PC-3 (cell line): ENCODE results near the gene SLC8A2. TPM values are rescaled to one million over a fixed set of nuclear protein-coding genes. Genes with fewer than 3 reads are reported as not detected.

Experiments used
- ATAC-seq: fragments of 200-7000 bp; cut with Tn5 transposase; 2 replicates; pipeline ENCODE4 v1.9.1; 2020; ENCODE audit warnings: mild to moderate bottlenecking, moderate library complexity
- BruUV-seq: library from RNA; stranded (reverse); fragments of 400-500 nt; replicated peaks from 2 replicates; lab custom pipeline; 2021; lab: Mats Ljungman, UMichigan
- CTCF ChIA-PET: fragments of 300-600 bp; sonication (Branson Sonifier 250); formaldehyde crosslinking; loops from one replicate; lab custom pipeline; 2022; ENCODE audit warnings: antibody characterized with exemption; lab: Charles Lee
- POLR2A ChIA-PET: fragments of 300-600 bp; sonication (Branson Sonifier 250); formaldehyde crosslinking; loops from one replicate; lab custom pipeline; 2022; ENCODE audit warnings: antibody characterized with exemption; ENCODE audit not compliant: unreplicated experiment; lab: Charles Lee
- DNase-seq: peaks from one replicate; pipeline ENCODE4 v3.0.0-alpha.2; 2015
- H2AFZ ChIP-seq: fragments of 300-600 bp; sonication (generic); 2 replicates; pipeline ENCODE4 v1.6.0; 2016; ENCODE audit warnings: antibody characterized with exemption, low read length
- H3F3A ChIP-seq: fragments of 300-600 bp; sonication (generic); one replicate; pipeline ENCODE4 v1.6.0; 2017; ENCODE audit warnings: antibody characterized with exemption, low read length, control low read depth, mild to moderate bottlenecking; ENCODE audit not compliant: unreplicated experiment
- H3K27ac ChIP-seq: fragments of 300-600 bp; sonication (generic); 2 replicates; pipeline ENCODE4 v1.5.1; 2016; ENCODE audit warnings: mild to moderate bottlenecking, low read length
- H3K27me3 ChIP-seq: fragments of 300-600 bp; sonication (generic); 2 replicates; pipeline ENCODE4 v1.6.1; 2016; ENCODE audit warnings: low read length, mixed read lengths
- H3K36me3 ChIP-seq: fragments of 300-600 bp; sonication (generic); 2 replicates; pipeline ENCODE4 v1.6.1; 2016; ENCODE audit warnings: low read depth, mixed run types, low read length, mixed read lengths
- H3K4me1 ChIP-seq: fragments of 300-600 bp; sonication (generic); 2 replicates; pipeline ENCODE4 v1.5.1; 2016; ENCODE audit warnings: low read length; ENCODE audit not compliant: insufficient read depth
- H3K4me2 ChIP-seq: fragments of 300-600 bp; sonication (generic); 2 replicates; pipeline ENCODE4 v1.6.0; 2016; ENCODE audit warnings: low read length
- H3K4me3 ChIP-seq: fragments of 300-600 bp; sonication (generic); 2 replicates; pipeline ENCODE4 v1.5.1; 2016; ENCODE audit warnings: mild to moderate bottlenecking, low read length, mixed read lengths
- H3K79me2 ChIP-seq: fragments of 300-600 bp; sonication (generic); 2 replicates; pipeline ENCODE4 v1.6.1; 2017; ENCODE audit warnings: low read length, mixed read lengths
- H3K9ac ChIP-seq: fragments of 300-600 bp; sonication (generic); 2 replicates; pipeline ENCODE4 v1.6.0; 2016; ENCODE audit warnings: mild to moderate bottlenecking, low read length
- H3K9me2 ChIP-seq: fragments of 300-600 bp; sonication (generic); replicated peaks from 2 replicates; pipeline ENCODE4 v1.6.1; 2016; ENCODE audit warnings: mixed run types, low read length, mixed read lengths
- H3K9me3 ChIP-seq: fragments of 300-600 bp; sonication (generic); 2 replicates; pipeline ENCODE4 v1.6.1; 2016; ENCODE audit warnings: low read length, mixed read lengths
- H4K20me1 ChIP-seq: fragments of 300-600 bp; sonication (generic); 2 replicates; pipeline ENCODE4 v1.6.1; 2016; ENCODE audit warnings: low read length, mixed read lengths
- CTCF ChIP-seq: fragments of 300-600 bp; sonication (generic); conservative IDR thresholded peaks from 2 replicates; pipeline ENCODE4 v1.5.1; 2017; ENCODE audit warnings: antibody characterized with exemption, low read depth, mild to moderate bottlenecking, low read length
- EZH2 ChIP-seq: fragments of 300-600 bp; sonication (generic); IDR thresholded peaks from one replicate; pipeline ENCODE4 v1.6.1; 2017; ENCODE audit warnings: antibody characterized with exemption, mild to moderate bottlenecking, low read length; ENCODE audit not compliant: unreplicated experiment
- EZH2phosphoT487 ChIP-seq: fragments of 300-600 bp; sonication (generic); IDR thresholded peaks from 2 replicates; pipeline ENCODE4 v1.6.1; 2018; ENCODE audit warnings: mild to moderate bottlenecking, antibody characterized with exemption, low read length, borderline replicate concordance
- intact Hi-C: fragments of 100-400 bp; cut with micrococcal nuclease; formaldehyde crosslinking; loops from 2 replicates; pipeline ENCODE4 v1.9.0; 2023
- total RNA-seq: library from RNA; depleted of rRNA; stranded (reverse); fragments of >200 nt; gene quantifications from 2 replicates; pipeline ENCODE4 v1.2.3, GENCODE V29; 2014

The SLC8A2 gene
- total RNA-seq, 1 experiment from 2014 or later, result 0.33 TPM

- H3K36me3 ChIP-seq, result no peaks in the 10 kb centered on the region
- H3K9me3 ChIP-seq, result no peaks in the 10 kb centered on the region
- H3K27me3 ChIP-seq, result peaks cover 19% of the 10 kb centered on the region
- ATAC-seq (no peak), DNase-seq (no peak)
- intact Hi-C loops, result no loop called here
- H3K9ac ChIP-seq, result no peak overlapping the region
- ChIA-PET POLR2A (interaction anchor here (0.6 kb wide), 1 partner anchor 217 kb away, joined by 4 read pairs; no protein-coding TSS in a partner anchor), CTCF (no interaction called here)
- H3K9me2 ChIP-seq, result no peaks in the 10 kb centered on the region
- no peak overlapping the region for H3K4me3 ChIP-seq
- no peak overlapping the region for H3K27ac ChIP-seq
- H4K20me1 ChIP-seq, result no peaks in the 10 kb centered on the region
- BruUV-seq, result no TSS peak
- no peaks in the 10 kb centered on the region for H3K4me1 ChIP-seq
- H2AFZ ChIP-seq, result no peak overlapping the region
- TF ChIP-seq EZH2 (no peak), CTCF (no peak), EZH2phosphoT487 (no peak)
- H3K4me2 ChIP-seq, result no peak overlapping the region
- no peaks in the 10 kb centered on the region for H3F3A ChIP-seq
- no peaks in the 10 kb centered on the region for H3K79me2 ChIP-seq
Observed at GRCh38 chr19:47444388-47444821, 27.3 kb downstream of the SLC8A2 start.

GRCh38 chr19:47443331-47443730, 28.4 kb downstream of the SLC8A2 start:
- no peak for ATAC-seq
- BruUV-seq, result no TSS peak
- TF ChIP-seq CTCF, result no peak
- no peak for TF ChIP-seq EZH2phosphoT487
- TF ChIP-seq EZH2, result no peak
- H3K27me3 ChIP-seq, result peaks cover 19% of the 10 kb centered on the region
- no peaks in the 10 kb centered on the region for H3K79me2 ChIP-seq
- H3F3A ChIP-seq, result no peaks in the 10 kb centered on the region
- H2AFZ ChIP-seq, result no peak overlapping the region
- no peak overlapping the region for H3K27ac ChIP-seq
- no peak overlapping the region for H3K9ac ChIP-seq
- intact Hi-C loops, result no loop called here
- no peaks in the 10 kb centered on the region for H4K20me1 ChIP-seq
- ChIA-PET CTCF (no interaction called here), POLR2A (no interaction called here)
- no peaks in the 10 kb centered on the region for H3K36me3 ChIP-seq
- no peaks in the 10 kb centered on the region for H3K9me3 ChIP-seq
- no peaks in the 10 kb centered on the region for H3K9me2 ChIP-seq
- H3K4me2 ChIP-seq, result no peak overlapping the region
- DNase-seq, result no peak
- H3K4me1 ChIP-seq, result no peaks in the 10 kb centered on the region
- H3K4me3 ChIP-seq, result no peak overlapping the region

- no peaks in the 10 kb centered on the region for H3K9me2 ChIP-seq
- no peak for ATAC-seq
- peak; percentile 37 for DNase-seq
- ChIA-PET POLR2A (no interaction called here), CTCF (no interaction called here)
- no peaks in the 10 kb centered on the region for H3K9me3 ChIP-seq
- no peak overlapping the region for H3K9ac ChIP-seq
- TF ChIP-seq CTCF (no peak), EZH2 (no peak), EZH2phosphoT487 (no peak)
- no peak overlapping the region for H3K4me2 ChIP-seq
- H3K27me3 ChIP-seq, result peaks cover 9% of the 10 kb centered on the region
- H2AFZ ChIP-seq, result no peak overlapping the region
- BruUV-seq, result no TSS peak
- H3K4me1 ChIP-seq, result no peaks in the 10 kb centered on the region
- H4K20me1 ChIP-seq, result no peaks in the 10 kb centered on the region
- no peak overlapping the region for H3K4me3 ChIP-seq
- no peaks in the 10 kb centered on the region for H3K36me3 ChIP-seq
- no peaks in the 10 kb centered on the region for H3F3A ChIP-seq
- no peaks in the 10 kb centered on the region for H3K79me2 ChIP-seq
- intact Hi-C loops, result loop anchor here (5.0 to 10.0 kb wide), 2 partner anchors 76 to 158 kb away; partner anchors contain the start of gene NAPA
- no peak overlapping the region for H3K27ac ChIP-seq
Observed at GRCh38 chr19:47438793-47439220, 32.9 kb downstream of the SLC8A2 start.
